Measurements from ENCODE around the gene KDM5C. TPM values are rescaled to one million over a fixed set of nuclear protein-coding genes. Genes with fewer than 3 reads are reported as not detected.

The KDM5C gene
- total and polyA plus RNA-seq, 2 donors (not counting 1 experiment from before 2014, with no cell fraction given): 30.5 to 83.6 TPM

GRCh38 chrX:53233536-53233935 is 8.5 kb upstream of the KDM5C start:
- DNase-seq (ENCODE audit: low read depth in 2 of 2): no peak
- H3K9me3 ChIP-seq (ENCODE audit: control insufficient read depth, insufficient read depth, low read depth, low read length): no peaks in the 10 kb centered on the region
- H4K20me1 ChIP-seq (ENCODE audit: control insufficient read depth, extremely low read depth, insufficient read depth, low read length): no peaks in the 10 kb centered on the region
- H3K27me3 ChIP-seq (ENCODE audit: control insufficient read depth, insufficient read depth, low read length): no peaks in the 10 kb centered on the region
- no peaks in the 10 kb centered on the region for H3K36me3 ChIP-seq (ENCODE audit: control insufficient read depth, insufficient read depth, low read length)
- TF ChIP-seq CTCF (conservative IDR thresholded peaks at IDR 0.05 in 1 of 2, IDR thresholded peaks at IDR 0.05 in 1 of 2; ENCODE audit: low read depth in 1 of 2, low read length in 2 of 2) (no peak), EZH2 (IDR thresholded peaks at IDR 0.05; ENCODE audit: low read length, missing control alignments) (no peak)
- H3K4me3 ChIP-seq (replicated peaks in 1 of 4; ENCODE audit: control extremely low read depth in 1 of 4, insufficient read depth in 1 of 4, low read depth in 3 of 4, low read length in 4 of 4): no peak overlapping the region
- no peaks in the 10 kb centered on the region for H3K4me1 ChIP-seq (ENCODE audit: control insufficient read depth, extremely low read depth, insufficient read depth, low read length)
- H3K9ac ChIP-seq (ENCODE audit: insufficient read depth, low read length): no peak overlapping the region
- no peak overlapping the region for H2AFZ ChIP-seq (ENCODE audit: low read length)
- H3K79me2 ChIP-seq (ENCODE audit: control insufficient read depth, insufficient read depth, low read length): no peaks in the 10 kb centered on the region
- no peak overlapping the region for H3K4me2 ChIP-seq (ENCODE audit: extremely low read depth, insufficient read depth, low read length)
- H3K27ac ChIP-seq (ENCODE audit: insufficient read depth, low read length): no peak overlapping the region

DNA sequence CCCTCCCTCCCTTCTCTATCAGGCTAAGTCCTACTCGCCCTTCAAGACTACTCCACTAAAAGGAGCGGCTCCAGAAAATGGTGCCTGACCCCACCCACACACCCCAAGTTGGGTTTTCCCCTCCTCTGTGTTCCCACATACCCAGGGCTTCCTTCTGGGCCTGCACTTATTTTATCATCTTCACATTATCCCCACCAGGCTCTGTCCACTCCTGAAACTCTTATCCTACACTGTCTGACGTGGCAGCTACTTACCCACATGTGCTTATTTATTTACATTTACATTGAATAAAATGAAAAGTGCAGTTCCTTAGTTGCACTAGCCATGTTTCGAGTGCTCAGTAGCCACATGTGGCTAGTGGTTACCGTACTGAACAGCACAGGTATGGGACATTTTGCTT is 5.1 kb upstream of the KDM5C start:
- Histone ChIP-seq H3K36me3 (ENCODE audit: control insufficient read depth, insufficient read depth, low read length) (no peaks in the 10 kb centered on the region), H3K4me2 (ENCODE audit: extremely low read depth, insufficient read depth, low read length) (no peak overlapping the region), H2AFZ (ENCODE audit: low read length) (no peak overlapping the region), H3K9me3 (ENCODE audit: control insufficient read depth, insufficient read depth, low read depth, low read length) (no peaks in the 10 kb centered on the region), H3K27ac (ENCODE audit: insufficient read depth, low read length) (no peak overlapping the region), H3K79me2 (ENCODE audit: control insufficient read depth, insufficient read depth, low read length) (no peaks in the 10 kb centered on the region), H3K4me3 (replicated peaks in 1 of 4; ENCODE audit: control extremely low read depth in 1 of 4, insufficient read depth in 1 of 4, low read depth in 3 of 4, low read length in 4 of 4) (no peak overlapping the region), H3K9ac (ENCODE audit: insufficient read depth, low read length) (no peak overlapping the region), H3K27me3 (ENCODE audit: control insufficient read depth, insufficient read depth, low read length) (no peaks in the 10 kb centered on the region), H3K4me1 (ENCODE audit: control insufficient read depth, extremely low read depth, insufficient read depth, low read length) (no peaks in the 10 kb centered on the region), H4K20me1 (ENCODE audit: control insufficient read depth, extremely low read depth, insufficient read depth, low read length) (no peaks in the 10 kb centered on the region)
- TF ChIP-seq EZH2 (IDR thresholded peaks at IDR 0.05; ENCODE audit: low read length, missing control alignments): no peak
- TF ChIP-seq CTCF (conservative IDR thresholded peaks at IDR 0.05 in 1 of 2, IDR thresholded peaks at IDR 0.05 in 1 of 2; ENCODE audit: low read depth in 1 of 2, low read length in 2 of 2): no peak
- no peak for DNase-seq (ENCODE audit: low read depth in 2 of 2)

DNA sequence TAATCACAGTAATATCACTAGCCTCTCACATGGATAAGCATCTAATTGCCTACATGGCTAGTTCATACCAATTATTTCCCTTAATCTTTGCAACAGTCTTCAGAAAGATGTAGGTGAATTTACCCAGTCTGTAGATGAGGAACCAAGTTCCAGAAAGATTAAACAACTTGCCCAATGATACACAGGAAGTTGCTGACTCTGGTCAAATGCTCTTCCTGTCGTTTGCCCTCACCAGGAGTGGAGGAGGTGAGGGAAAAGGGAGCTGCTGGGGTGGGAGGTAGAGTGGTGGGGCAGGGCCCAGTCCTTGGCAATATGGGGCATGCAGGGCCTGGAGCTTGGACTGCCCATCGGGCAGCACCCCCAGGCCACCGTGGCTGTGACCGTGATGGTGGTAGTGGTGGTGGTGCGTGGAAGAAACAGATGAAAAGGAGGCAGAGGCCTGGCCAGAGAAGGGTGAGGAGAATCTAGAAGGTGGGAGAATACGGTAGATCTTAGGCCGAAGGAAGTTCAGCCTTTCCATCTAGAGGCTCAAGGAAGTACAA is 2.3 kb upstream of the KDM5C start:
- Histone ChIP-seq H3K9me3 (ENCODE audit: control insufficient read depth, insufficient read depth, low read depth, low read length) (no peaks in the 10 kb centered on the region), H3K79me2 (ENCODE audit: control insufficient read depth, insufficient read depth, low read length) (peaks cover 27% of the 10 kb centered on the region), H3K4me3 (replicated peaks in 1 of 4; ENCODE audit: control extremely low read depth in 1 of 4, insufficient read depth in 1 of 4, low read depth in 3 of 4, low read length in 4 of 4) (no peak overlapping the region), H3K4me2 (ENCODE audit: extremely low read depth, insufficient read depth, low read length) (no peak overlapping the region), H3K4me1 (ENCODE audit: control insufficient read depth, extremely low read depth, insufficient read depth, low read length) (peaks cover 5% of the 10 kb centered on the region), H3K27me3 (ENCODE audit: control insufficient read depth, insufficient read depth, low read length) (no peaks in the 10 kb centered on the region), H3K27ac (ENCODE audit: insufficient read depth, low read length) (no peak overlapping the region), H3K36me3 (ENCODE audit: control insufficient read depth, insufficient read depth, low read length) (peaks cover 1% of the 10 kb centered on the region), H3K9ac (ENCODE audit: insufficient read depth, low read length) (no peak overlapping the region), H4K20me1 (ENCODE audit: control insufficient read depth, extremely low read depth, insufficient read depth, low read length) (no peaks in the 10 kb centered on the region), H2AFZ (ENCODE audit: low read length) (no peak overlapping the region)
- TF ChIP-seq EZH2 (IDR thresholded peaks at IDR 0.05; ENCODE audit: low read length, missing control alignments) (no peak), CTCF (conservative IDR thresholded peaks at IDR 0.05 in 1 of 2, IDR thresholded peaks at IDR 0.05 in 1 of 2; ENCODE audit: low read depth in 1 of 2, low read length in 2 of 2) (no peak)
- DNase-seq (ENCODE audit: low read depth in 2 of 2): no peak

Data from fibroblast of lung (primary cell).